Memory B cell (primary cell): Measurements from ENCODE around the gene AK2.
"Not testable (repeated sequence)": the region's sequence is repeated elsewhere in the genome, so short reads cannot be mapped to it uniquely, and the experiment has no call there.

Experiments
- ATAC-seq: fragments of 150-1000 bp; cut with Tn5 transposase; 2 replicates; pipeline ENCODE4 v1.10.0; 2021; ENCODE audit warnings: low read depth, mild to moderate bottlenecking, moderate library complexity
- DNase-seq, 2 donors: peaks; one replicate each; pipeline ENCODE4 v3.0.0; 2022; ENCODE audit warnings: low spot score in 2 of 2
- H3K27ac Mint-ChIP-seq: one replicate; pipeline ENCODE4 v1.8.0; 2022; ENCODE audit warnings: mild to moderate bottlenecking, moderate library complexity, mixed read lengths
- H3K27me3 Mint-ChIP-seq: one replicate; pipeline ENCODE4 v1.8.0; 2022; ENCODE audit warnings: mixed read lengths
- H3K36me3 Mint-ChIP-seq: one replicate; pipeline ENCODE4 v1.8.0; 2022; ENCODE audit warnings: mild to moderate bottlenecking, mixed read lengths
- H3K4me1 Mint-ChIP-seq: one replicate; pipeline ENCODE4 v1.8.0; 2022; ENCODE audit warnings: mixed read lengths
- H3K4me3 Mint-ChIP-seq: one replicate; pipeline ENCODE4 v1.8.0; 2022; ENCODE audit warnings: mild to moderate bottlenecking, moderate library complexity, mixed read lengths
- H3K9me3 Mint-ChIP-seq: one replicate; pipeline ENCODE4 v1.8.0; 2022; ENCODE audit warnings: mixed read lengths

AK2 gene

DNA sequence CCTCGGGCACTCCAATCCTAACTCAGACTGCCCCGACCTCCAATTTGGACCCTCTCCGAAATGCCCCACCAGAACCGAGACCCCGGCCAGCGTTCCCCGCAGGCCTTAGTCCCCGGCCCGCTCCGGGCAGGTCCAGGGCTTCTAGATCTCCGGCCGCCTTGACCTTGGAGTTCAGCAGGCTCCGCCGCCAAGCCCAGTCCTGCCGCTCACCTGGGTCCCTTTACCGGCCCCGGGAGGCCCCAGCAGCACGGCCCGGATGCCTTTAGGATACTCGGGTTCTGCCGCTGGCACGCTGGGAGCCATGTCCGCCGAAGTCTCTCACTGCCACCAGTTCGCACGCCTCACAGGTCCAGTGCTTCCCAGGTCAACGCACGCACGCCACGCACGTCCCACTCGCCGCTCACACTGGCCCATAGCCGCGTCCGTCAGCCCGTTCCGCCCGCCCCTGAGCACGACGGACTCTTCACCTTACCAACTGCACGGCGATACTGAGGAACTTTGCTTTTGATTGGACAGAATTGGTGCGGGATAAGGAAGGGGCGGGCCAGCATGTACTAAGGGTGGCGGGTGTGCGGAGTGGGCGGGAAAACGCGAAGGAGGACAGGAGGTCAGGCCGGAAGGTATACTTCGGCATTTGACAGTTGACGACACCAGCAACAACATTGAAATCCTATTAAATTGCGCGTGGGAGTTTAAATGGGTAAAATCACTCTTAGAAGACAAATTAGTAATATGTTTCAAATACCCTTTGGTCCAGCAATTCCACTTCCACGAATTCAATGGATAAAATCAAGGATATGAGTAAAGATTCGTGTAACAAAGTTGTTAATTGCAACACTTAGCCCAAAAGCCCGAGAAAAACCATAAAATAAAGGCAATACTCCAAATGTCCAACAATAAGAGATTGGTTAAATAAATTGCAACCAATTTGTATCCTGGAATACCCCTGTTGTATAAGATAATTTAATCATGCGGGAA is at the start of gene AK2:
Gene AK2, minus strand, starts transcription at position 358 of the 978 bp plus-strand sequence. Its CDS starts 55 bp downstream, at position 303.
- Mint-ChIP-seq H3K27ac (peak within 1 kb of the TSS; percentile 75), H3K36me3 (peaks cover 7% of the 10 kb centered on the region), H3K27me3 (no peaks in the 10 kb centered on the region), H3K4me3 (peak within 1 kb of the TSS; percentile 98), H3K9me3 (no peaks in the 10 kb centered on the region), H3K4me1 (peaks cover 29% of the 10 kb centered on the region)
- ATAC-seq (peak; percentile 99), DNase-seq (peak; percentile 76 to 84)

DNA sequence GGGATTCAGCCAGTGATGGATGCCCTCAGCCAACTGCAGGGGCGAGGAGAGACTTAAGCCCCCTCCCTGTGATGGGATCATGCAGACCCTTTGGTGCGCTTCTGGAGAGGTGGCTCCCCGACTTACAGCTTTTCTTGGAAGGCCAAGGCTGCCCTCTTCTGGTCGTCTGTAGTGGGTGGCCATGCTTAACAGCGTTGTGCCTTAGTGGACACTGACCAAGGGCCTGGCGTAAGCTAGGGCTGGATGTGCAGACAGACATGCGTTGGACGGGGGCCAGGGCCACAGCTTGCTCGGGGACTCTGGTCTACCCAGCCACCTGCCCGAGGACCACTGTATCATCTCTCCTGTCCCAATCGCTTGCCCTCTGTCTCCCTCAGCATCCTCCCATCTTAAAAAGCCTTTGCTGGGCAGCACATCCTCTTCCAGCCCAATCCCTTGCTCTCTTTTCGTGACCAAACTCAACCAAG is 49.7 kb upstream of the AK2 start:
- Mint-ChIP-seq H3K4me3 (no peak overlapping the region), H3K36me3 (no peaks in the 10 kb centered on the region), H3K27ac (no peak overlapping the region), H3K4me1 (peaks cover 31% of the 10 kb centered on the region), H3K9me3 (no peaks in the 10 kb centered on the region), H3K27me3 (no peaks in the 10 kb centered on the region)
- DNase-seq (peak; percentile 17 to 34), ATAC-seq (peak; percentile 24)

DNA sequence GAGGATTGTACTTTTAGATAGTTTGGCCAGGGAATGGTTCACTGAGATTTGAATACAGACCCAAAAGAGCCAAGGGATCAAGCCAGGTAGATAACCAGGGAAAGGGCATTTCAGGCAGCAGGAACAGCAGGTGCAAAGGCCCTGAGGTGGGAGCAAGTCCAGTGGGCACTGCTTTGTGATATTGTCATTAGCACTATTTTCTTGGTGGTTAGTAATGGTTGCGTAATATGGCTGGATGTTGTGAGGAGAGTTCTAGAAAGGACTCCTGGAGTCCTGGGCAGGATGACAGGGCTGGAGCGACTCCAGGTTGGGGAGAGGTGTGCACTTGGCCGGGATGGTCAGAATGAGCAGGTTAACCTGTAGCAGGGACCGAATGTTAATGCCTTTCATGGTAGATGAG is 48.6 kb upstream of the AK2 start:
- Mint-ChIP-seq H3K27me3 (no peaks in the 10 kb centered on the region), H3K36me3 (no peaks in the 10 kb centered on the region), H3K4me1 (peaks cover 36% of the 10 kb centered on the region), H3K27ac (no peak overlapping the region), H3K4me3 (no peak overlapping the region), H3K9me3 (no peaks in the 10 kb centered on the region)
- DNase-seq (no peak), ATAC-seq (no peak)

DNA sequence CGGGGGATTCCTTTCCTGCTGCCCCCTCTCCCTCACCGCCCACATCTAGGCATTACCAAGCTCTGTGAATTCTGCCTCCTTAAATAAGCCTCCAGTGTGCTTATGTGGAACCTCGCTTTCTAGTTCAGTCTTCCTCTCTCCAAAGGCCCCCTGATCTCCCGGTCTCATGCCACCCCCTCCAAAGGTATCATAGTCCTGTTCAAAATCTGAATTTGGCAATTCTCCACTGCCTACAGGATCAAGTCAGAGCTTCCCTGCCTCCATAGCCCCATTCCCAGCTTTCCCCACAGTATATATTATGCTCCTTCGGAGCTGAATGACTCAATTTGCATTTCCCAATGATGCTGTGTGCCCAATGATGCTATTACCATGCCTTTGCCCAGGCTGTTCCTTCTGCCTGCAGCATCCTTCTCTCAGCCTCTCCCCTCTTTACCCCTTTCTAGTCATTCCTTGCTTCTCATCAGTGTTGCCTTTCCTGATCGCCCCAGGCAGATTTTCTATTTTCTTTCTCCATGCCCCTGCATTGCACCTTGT is 46.0 kb upstream of the AK2 start:
- no peaks in the 10 kb centered on the region for H3K9me3 Mint-ChIP-seq
- ATAC-seq (no peak), DNase-seq (no peak)
- H3K4me1 Mint-ChIP-seq = peaks cover 26% of the 10 kb centered on the region
- H3K27me3 Mint-ChIP-seq = no peaks in the 10 kb centered on the region
- peak overlapping the region; percentile 51 for H3K4me3 Mint-ChIP-seq
- H3K36me3 Mint-ChIP-seq = no peaks in the 10 kb centered on the region
- no peak overlapping the region for H3K27ac Mint-ChIP-seq

DNA sequence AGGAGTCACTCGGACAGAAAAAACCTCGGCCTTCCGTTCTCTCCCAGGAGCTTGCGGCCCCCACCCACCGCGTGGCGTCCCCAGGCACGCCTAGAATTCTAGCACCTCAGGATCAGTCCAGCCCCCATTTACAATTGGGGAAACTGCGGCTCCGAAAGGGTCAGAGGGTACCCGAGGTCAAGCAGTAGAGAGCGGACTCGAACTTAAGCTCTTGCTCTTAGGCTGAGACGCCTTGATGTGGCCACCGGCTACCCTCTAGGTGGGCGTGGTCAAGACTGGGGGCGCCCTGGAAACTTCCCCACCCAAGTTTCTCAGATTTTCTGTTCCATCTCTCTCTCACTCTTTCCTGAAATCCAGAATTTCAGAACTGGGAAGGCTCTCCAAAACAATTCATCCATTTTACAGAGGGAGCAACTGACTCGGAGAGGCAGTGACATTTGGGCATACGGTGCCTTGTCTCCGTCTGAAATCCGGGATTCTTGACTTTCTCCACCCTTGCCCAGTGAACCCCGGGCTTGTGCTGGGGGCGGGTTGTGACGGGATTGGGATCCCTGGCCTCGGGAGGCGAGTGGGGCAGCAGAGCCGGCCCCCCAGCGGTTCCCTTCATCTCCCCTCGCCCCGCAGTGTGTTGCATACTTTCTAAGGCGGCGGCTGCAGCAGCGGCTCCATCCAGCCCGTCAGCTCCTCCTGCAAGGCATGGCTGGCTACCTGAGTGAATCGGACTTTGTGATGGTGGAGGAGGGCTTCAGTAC is 45.0 kb upstream of the AK2 start:
- ATAC-seq = no peak
- H3K27ac Mint-ChIP-seq = peak overlapping the region; percentile 22

DNA sequence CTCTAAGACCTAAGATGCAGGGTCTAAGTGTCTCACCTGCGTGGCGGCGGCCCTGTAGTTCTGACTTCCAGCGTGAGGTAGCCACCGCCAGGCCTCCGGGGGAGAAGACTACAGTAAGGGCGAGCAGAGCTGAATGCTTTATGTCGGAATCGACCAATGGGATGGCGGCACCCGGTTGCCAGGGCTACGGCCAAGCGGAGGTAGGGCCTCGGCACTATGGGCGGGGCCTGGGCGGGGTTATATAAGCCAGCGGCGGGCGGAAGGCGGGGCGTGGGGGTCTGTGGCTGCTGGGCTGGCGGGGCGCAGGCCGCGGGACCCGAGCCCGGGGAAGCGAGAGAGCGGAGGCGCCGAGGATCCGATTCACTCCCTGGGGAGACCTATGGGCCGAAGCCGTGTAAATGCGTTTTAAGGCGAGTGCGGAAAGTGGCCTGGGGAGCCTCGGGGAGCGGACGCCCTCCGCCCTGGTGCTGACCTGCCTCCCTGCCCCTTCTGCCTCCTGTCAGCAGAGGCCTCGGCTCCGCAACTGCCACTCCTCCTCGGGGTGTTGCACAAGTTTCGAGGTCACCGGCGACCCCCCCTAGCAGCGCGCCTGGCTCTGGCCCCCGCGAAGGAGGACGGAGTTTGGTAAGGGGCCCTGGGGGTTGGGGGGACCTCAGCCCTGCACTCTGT is 44.3 kb upstream of the AK2 start, which contains the start of gene AZIN2:
Gene AZIN2, plus strand, starts transcription at position 269 of the 669 bp plus-strand sequence. CDS start 1,097 bp downstream, outside the sequence.
- no peaks in the 10 kb centered on the region for H3K27me3 Mint-ChIP-seq
- no peaks in the 10 kb centered on the region for H3K9me3 Mint-ChIP-seq

More for the DNA sequence above, 45.0 kb upstream of the AK2 start:
- Mint-ChIP-seq H3K9me3 (no peaks in the 10 kb centered on the region), H3K4me1 (peaks cover 24% of the 10 kb centered on the region), H3K27me3 (no peaks in the 10 kb centered on the region), H3K36me3 (no peaks in the 10 kb centered on the region), H3K4me3 (peak overlapping the region; percentile 85)
- no peak for DNase-seq

DNA sequence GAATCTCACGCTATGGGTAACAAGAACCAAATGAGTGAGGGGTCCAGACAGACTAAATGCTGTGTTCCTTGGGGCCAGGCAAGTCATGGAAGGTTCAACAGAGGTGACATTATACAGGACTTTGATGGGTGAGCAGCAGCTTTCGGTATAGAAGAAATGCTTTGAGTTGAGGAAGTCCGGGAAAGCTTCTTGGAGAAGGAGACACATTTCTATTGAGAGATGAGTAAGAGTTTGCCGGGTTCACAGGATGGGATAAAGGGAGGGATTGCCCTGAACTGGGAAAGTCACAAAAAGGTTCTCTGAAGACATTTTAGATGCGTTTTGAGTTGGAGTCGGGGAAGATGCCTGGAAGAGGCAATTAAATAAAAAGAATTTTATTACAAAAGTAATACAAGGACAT is 43.7 kb upstream of the AK2 start:
- no peaks in the 10 kb centered on the region for H3K9me3 Mint-ChIP-seq
- no peaks in the 10 kb centered on the region for H3K27me3 Mint-ChIP-seq
- no peak for ATAC-seq
- peaks cover 19% of the 10 kb centered on the region for H3K4me1 Mint-ChIP-seq
- H3K36me3 Mint-ChIP-seq = no peaks in the 10 kb centered on the region
- H3K27ac Mint-ChIP-seq = peak overlapping the region; percentile 72
- peak overlapping the region; percentile 85 for H3K4me3 Mint-ChIP-seq
- no peak for DNase-seq

More for the DNA sequence above, 44.3 kb upstream of the AK2 start, which contains the start of gene AZIN2:
- DNase-seq (peak; percentile 93 to 94), ATAC-seq (peak; percentile 100)
- no peaks in the 10 kb centered on the region for H3K36me3 Mint-ChIP-seq
- H3K4me1 Mint-ChIP-seq = peaks cover 22% of the 10 kb centered on the region
- peak within 1 kb of the TSS; percentile 72 for H3K27ac Mint-ChIP-seq
- H3K4me3 Mint-ChIP-seq = peak within 1 kb of the TSS; percentile 85

DNA sequence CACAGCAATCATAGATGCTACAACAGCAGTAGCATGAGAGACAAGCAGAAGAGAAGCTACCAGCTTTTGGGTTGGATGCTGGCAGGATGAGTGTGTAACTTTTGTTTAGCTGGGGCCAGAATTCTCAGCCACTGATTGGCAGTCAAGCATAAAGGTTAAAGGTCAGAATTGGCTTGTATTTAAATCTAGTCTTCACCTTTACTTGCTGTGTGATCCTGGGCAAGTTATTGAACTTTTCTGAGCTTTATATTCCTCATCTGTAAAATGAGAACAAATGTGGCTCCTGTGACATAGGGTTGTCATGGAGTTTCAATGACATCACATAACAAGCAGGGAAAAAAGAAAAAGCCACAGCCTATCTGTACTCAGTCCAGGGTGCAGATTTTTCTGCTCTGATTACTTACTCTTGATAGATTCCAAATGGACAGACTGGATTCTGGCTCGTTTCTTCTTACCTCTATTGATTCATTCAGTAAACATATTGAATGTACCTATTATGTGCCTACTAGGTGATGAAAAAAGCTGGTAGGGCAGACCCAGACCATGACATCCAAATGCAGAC is 41.4 kb upstream of the AK2 start:
- Mint-ChIP-seq H3K27ac (no peak overlapping the region), H3K4me1 (peaks cover 19% of the 10 kb centered on the region)
- no peak for ATAC-seq

DNA sequence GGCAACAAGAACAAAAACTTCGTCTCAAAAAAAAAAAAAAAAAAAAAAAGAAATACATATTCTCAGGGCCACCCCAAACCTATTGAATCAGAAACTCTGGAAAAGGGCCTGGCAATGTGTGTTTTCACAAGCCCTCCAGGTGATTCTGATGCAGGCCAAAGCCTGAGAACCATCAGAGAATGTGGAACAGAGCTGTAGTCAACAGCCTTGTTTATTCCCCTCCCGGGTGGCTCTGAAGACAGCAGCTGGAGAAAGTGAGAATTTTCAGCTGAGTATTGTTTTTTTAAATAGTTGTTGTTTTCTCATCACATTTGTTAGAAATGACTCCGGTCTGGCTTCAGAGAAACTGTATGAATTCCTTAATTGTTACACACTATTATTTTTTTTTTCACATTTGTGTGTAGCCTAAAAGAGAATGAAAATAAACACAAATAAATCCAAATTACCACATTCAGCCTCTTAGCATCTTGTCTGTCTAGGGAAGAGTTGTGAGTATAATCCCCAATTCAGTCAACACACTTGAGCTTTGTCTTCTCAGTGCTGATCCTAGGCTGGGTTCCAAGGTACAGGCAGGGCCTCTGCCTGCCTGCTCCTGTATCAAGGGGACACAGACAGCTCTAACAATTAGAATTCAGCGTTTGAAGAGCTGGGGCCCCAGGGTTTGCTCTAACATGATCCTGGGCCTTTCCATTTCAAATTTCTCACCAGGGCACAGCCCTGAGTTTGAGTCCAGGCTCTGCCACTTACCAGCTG is 37.7 kb upstream of the AK2 start:
- peaks cover 4% of the 10 kb centered on the region for H3K9me3 Mint-ChIP-seq
- peaks cover 7% of the 10 kb centered on the region for H3K4me1 Mint-ChIP-seq
- DNase-seq (no peak), ATAC-seq (no peak)
- no peaks in the 10 kb centered on the region for H3K27me3 Mint-ChIP-seq
- H3K27ac Mint-ChIP-seq = no peak overlapping the region
- no peak overlapping the region for H3K4me3 Mint-ChIP-seq
- H3K36me3 Mint-ChIP-seq = no peaks in the 10 kb centered on the region

More for the DNA sequence above, 41.4 kb upstream of the AK2 start:
- H3K9me3 Mint-ChIP-seq = no peaks in the 10 kb centered on the region
- DNase-seq = no peak
- no peaks in the 10 kb centered on the region for H3K36me3 Mint-ChIP-seq
- H3K4me3 Mint-ChIP-seq = no peak overlapping the region
- no peaks in the 10 kb centered on the region for H3K27me3 Mint-ChIP-seq

DNA sequence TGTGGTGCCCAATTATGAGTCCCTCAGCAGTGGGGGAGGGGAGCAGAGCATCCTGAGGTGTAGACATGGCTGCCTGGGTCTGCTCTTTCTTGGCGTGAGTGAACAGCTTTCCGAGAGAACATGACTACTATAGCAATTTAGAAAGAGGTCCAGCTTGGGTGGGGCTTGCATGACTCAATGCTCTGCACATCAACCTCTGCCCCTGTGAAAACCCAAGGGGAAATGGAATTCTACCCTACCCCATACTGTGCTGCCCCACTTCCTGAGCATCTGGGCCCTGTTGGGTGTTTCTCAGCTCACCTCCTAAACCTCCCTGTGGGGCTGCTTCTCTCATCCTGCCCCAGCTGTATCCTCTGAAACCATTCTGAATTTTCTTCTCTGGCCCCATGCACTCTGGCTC is 36.0 kb upstream of the AK2 start:
- H3K9me3 Mint-ChIP-seq = peaks cover 6% of the 10 kb centered on the region
- H3K27me3 Mint-ChIP-seq = no peaks in the 10 kb centered on the region
- no peak overlapping the region for H3K27ac Mint-ChIP-seq
- no peak overlapping the region for H3K4me3 Mint-ChIP-seq
- peaks cover 7% of the 10 kb centered on the region for H3K4me1 Mint-ChIP-seq
- DNase-seq (no peak), ATAC-seq (no peak)
- H3K36me3 Mint-ChIP-seq = no peaks in the 10 kb centered on the region

DNA sequence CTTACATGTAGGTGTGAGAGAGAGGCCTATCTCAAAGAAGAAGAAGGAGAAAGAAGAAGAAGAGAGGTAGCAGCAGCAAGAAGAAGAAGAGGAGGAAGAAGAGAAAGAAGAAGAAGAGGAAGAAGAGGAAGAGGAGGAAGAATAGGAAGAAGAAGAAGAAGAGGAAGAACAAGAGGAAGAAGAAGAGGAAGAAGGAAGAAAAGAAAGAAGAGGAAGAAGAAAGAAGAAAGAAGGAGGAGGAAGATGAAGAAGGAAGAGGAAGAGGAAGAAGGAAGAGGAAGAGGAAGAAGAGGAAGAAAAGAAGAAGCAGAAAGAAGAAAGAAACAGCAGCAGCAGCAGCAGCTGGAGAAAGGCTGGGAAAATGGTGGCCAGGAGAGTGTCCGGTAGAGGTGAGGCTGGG is 33.9 kb upstream of the AK2 start:
- H3K27ac Mint-ChIP-seq = peak overlapping the region; percentile 3
- no peak overlapping the region for H3K4me3 Mint-ChIP-seq
- DNase-seq = no peak
- no peak for ATAC-seq
- H3K27me3 Mint-ChIP-seq = peaks cover 3% of the 10 kb centered on the region
- peaks cover 13% of the 10 kb centered on the region for H3K9me3 Mint-ChIP-seq
- peaks cover 6% of the 10 kb centered on the region for H3K36me3 Mint-ChIP-seq
- H3K4me1 Mint-ChIP-seq = peaks cover 7% of the 10 kb centered on the region

DNA sequence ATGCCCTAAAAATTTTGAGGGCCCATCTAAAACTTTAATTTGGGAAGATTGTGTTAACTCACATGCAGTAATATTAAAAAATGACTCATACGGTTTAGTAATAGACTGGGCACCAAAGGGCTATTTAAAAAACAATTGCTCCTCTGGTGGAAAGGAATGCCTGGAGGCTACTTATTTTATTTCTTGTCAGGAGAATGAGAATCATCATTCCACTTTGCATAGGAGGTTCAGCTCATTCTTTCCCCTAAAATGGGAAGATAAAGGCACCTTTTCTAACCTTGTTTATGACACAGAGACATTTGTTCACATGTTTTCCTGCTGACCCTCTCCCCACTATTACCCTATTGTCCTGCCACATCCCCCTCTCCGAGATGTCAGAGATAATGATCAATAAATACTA is 31.4 kb upstream of the AK2 start:
- not testable (repeated sequence) for H3K4me3 Mint-ChIP-seq, H3K27ac Mint-ChIP-seq, DNase-seq, ATAC-seq, H3K4me1 Mint-ChIP-seq, H3K27me3 Mint-ChIP-seq
- H3K9me3 Mint-ChIP-seq = peaks cover 28% of the 10 kb centered on the region
- H3K36me3 Mint-ChIP-seq = peaks cover 13% of the 10 kb centered on the region
